ENCODE results near the gene CHCHD4.

Gene CHCHD4

GRCh38 chr3:14124615-14125192 is at the start of gene CHCHD4, which contains the start of gene TMEM43:
Gene CHCHD4 (minus strand): TSS chr3:14124870. CDS start chr3:14124676, 194 bp downstream.
Gene TMEM43 (plus strand): TSS chr3:14125052. CDS start chr3:14125194, 142 bp downstream.
- TF ChIP-seq CTCF (IDR thresholded peaks at IDR 0.05; ENCODE audit: low read depth, low read length): no peak; the same call in 1 of the 2 replicates
- peak; percentile 99 for DNase-seq (ENCODE audit: extremely low read depth, low read depth)

DNA sequence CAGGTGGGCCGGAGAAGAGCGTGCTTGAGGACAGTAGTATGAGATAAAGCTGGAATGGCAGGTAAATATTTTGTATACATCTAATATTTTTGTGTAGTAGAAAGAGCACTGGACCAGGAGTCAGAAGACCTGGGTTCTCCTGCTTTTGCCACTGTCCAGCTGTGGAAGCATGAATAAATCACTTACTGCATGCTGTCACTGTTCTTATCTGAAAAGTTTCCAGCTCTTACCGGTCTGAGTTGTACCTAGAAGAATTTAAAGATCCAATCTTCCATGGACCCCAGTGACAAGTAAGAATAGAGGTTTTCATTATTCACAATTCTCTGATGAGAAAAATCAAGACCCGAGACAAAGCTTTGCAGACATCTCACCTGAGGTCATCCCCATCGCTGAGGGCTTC is 47.8 kb upstream of the CHCHD4 start:
- DNase-seq (ENCODE audit: extremely low read depth, low read depth): no peak
- no peak for TF ChIP-seq CTCF (IDR thresholded peaks at IDR 0.05; ENCODE audit: low read depth, low read length)

DNA sequence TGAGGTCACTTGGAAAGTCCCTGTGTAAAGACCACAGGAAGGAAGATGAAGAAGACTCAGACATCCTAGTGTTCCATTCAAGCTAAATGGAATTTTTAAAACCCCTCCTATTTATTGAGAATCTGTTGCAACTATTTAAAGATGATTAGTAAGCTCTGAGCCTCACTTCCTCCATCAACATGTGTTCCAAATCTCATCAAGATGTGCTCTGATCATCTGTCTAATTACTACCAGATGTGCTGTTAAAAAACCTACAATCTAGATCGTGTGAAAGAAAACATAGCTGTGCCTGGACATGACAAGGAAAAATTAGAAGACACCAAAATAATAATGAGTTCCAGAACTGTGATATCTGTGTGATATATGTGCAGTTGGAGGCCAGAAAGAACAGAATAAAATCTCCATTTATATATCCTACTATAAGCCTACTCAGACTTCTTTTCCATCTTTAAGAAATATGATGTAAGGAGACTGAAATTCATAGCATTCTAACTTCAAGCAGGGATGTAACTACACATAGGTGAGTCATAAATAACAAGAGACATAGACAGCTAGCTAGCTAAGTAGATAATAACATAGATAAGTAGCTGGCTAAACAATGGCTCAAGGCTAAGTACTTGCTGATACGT is 46.0 kb upstream of the CHCHD4 start:
- TF ChIP-seq CTCF (IDR thresholded peaks at IDR 0.05; ENCODE audit: low read depth, low read length): no peak
- peak; percentile 44 for DNase-seq (ENCODE audit: extremely low read depth, low read depth)

DNA sequence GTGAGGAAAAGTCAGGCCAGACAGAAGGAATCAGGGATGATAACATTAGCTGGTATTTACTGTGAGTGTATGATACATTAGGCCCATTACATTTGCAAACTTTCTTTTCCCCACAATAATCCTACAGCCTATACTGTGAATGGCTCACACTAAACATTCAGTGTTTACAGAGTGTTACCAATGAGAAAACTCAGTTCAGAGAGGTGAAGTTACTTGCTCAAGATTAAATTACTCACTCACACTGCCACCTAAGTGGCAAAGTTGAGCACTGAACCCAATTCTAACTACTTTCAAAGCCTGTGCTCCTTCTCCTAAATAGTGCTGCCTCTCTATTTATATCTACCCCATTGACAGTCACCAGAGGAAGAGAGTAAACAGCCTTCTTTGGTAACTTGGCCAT is 45.2 kb upstream of the CHCHD4 start:
- DNase-seq (ENCODE audit: extremely low read depth, low read depth): no peak
- no peak for TF ChIP-seq CTCF (IDR thresholded peaks at IDR 0.05; ENCODE audit: low read depth, low read length)

DNA sequence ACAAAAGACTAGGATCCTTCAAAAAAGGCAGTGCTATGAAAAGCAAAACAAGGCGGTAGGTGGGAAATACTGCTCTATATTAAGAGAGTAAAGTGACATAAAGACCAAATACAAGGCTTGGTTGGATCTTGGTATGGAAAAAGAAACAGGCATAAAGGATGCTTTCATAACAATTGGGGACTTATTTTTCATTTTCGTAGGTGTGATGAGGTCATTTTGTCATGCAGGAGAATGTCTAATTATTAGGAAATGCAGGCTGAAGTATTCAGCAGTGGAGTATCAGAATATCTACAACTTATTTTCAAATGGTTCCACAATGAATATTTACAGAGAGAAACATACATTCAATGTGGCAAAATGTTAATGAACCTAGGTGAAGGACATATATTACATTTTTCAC is 44.8 kb upstream of the CHCHD4 start:
- TF ChIP-seq CTCF (IDR thresholded peaks at IDR 0.05; ENCODE audit: low read depth, low read length): no peak

GRCh38 chr3:14166877-14167603 is 42.4 kb upstream of the CHCHD4 start:
- DNase-seq (ENCODE audit: extremely low read depth, low read depth): no peak

More for the DNA sequence above, 44.8 kb upstream of the CHCHD4 start:
- DNase-seq (ENCODE audit: extremely low read depth, low read depth): no peak

More at GRCh38 chr3:14166877-14167603, 42.4 kb upstream of the CHCHD4 start:
- no peak for TF ChIP-seq CTCF (IDR thresholded peaks at IDR 0.05; ENCODE audit: low read depth, low read length)
